Left lung (tissue), 10 donors: ENCODE measurements around the gene SPINT2. TPM values are rescaled to one million over a fixed set of nuclear protein-coding genes. Genes with fewer than 3 reads are reported as not detected.

ENCODE experiments used
- ATAC-seq: fragments of 200-7000 bp; cut with Tn5 transposase; one replicate; pipeline ENCODE4 v1.9.1; 2020; ENCODE audit warnings: moderate library complexity
- DNase-seq, 4 donors: peaks; one replicate each; pipeline ENCODE4 v3.0.0-alpha.2; 2013 to 2020
- H3K27ac ChIP-seq, 2 donors: fragments of 200-600 bp; sonication (generic) in 1 of 2; one replicate each; pipeline versions ENCODE4 v1.5.0 to v1.8.0; 2020 to 2021
- H3K27me3 ChIP-seq, 2 donors: fragments of 200-600 bp; sonication (generic) in 1 of 2; one replicate each; pipeline versions ENCODE4 v1.5.0 to v1.8.0; 2020 to 2021
- H3K36me3 ChIP-seq, 2 donors: fragments of 200-600 bp; sonication (generic) in 1 of 2; one replicate each; pipeline versions ENCODE4 v1.5.0 to v1.8.0; 2020 to 2021
- H3K4me1 ChIP-seq, 2 donors: fragments of 200-600 bp; one replicate each; pipeline ENCODE4 v1.8.0; 2021
- H3K4me3 ChIP-seq, 2 donors: fragments of 200-600 bp; sonication (generic) in 1 of 2; one replicate each; pipeline versions ENCODE4 v1.5.0 to v1.8.0; 2020 to 2021; ENCODE audit warnings: mild to moderate bottlenecking in 1 of 2
- H3K9me3 ChIP-seq, 2 donors: fragments of 200-600 bp; sonication (generic) in 1 of 2; one replicate each; pipeline versions ENCODE4 v1.5.0 to v1.8.0; 2020 to 2021
- intact Hi-C, 2 donors: fragments of 100-400 bp; cut with DNase I; formaldehyde crosslinking; loops; one replicate each; pipeline versions ENCODE4 v1.11.2 to v1.14.2; 2022
- polyA plus RNA-seq, 6 donors: library from polyadenylated mRNA; unstranded; fragments of 120-200 nt; gene quantifications; one replicate each; pipeline ENCODE4 v1.2.1, GENCODE V29; 2013; ENCODE audit not compliant: insufficient read length in 6 of 6
- total RNA-seq, 2 donors: library from RNA; stranded (reverse); fragmentation: NEBNext Ultra II Directional; extraction: Animal tissue kit (Norgen Biotek cat#: 25700); gene quantifications; one replicate each; pipeline ENCODE4 v1.2.1, GENCODE V29; 2021
- TF ChIP-seq, protein P1 (sequence below), 2 donors: fragments of 200-600 bp; sonication (generic) in 1 of 2; IDR thresholded peaks; one replicate each; pipeline versions ENCODE4 v1.5.0 to v1.8.0; 2021; ENCODE audit warnings: antibody characterized with exemption in 2 of 2
- donor health status: DM: no; HTN: yes; CAD: no.
- donor health status: DM: no; HTN: no; CAD: no.

Gene SPINT2
- total and polyA plus RNA-seq, 8 donors: 206 to 317 (median 218) TPM

DNA sequence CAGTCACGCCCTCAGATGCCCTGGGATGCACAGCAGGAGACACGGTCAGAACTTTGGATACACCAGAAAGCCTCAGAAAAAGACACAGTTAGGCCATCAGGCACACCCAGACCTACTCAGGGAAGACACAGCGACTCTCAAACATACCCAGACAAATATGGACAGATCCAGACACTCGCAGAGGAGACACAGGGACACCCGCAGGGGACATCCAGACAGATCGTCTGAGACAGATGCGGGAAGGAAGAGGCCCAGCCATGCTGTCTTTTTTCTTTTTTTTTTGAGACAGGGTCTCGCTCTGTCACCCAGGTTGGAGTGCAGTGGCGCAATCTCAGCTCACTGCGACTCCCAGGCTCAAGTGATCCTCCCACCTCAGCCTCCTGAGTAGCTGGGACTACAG, 45.2 kb upstream of the SPINT2 start:
- H3K4me3 ChIP-seq: no peak overlapping the region
- intact Hi-C loops: no loop called here
- ATAC-seq: no peak
- H3K27me3 ChIP-seq: peaks cover 21 to 97% of the 10 kb centered on the region in 2 donors
- no peak for DNase-seq
- H3K9me3 ChIP-seq: no peaks in the 10 kb centered on the region
- TF ChIP-seq, protein P1, sequence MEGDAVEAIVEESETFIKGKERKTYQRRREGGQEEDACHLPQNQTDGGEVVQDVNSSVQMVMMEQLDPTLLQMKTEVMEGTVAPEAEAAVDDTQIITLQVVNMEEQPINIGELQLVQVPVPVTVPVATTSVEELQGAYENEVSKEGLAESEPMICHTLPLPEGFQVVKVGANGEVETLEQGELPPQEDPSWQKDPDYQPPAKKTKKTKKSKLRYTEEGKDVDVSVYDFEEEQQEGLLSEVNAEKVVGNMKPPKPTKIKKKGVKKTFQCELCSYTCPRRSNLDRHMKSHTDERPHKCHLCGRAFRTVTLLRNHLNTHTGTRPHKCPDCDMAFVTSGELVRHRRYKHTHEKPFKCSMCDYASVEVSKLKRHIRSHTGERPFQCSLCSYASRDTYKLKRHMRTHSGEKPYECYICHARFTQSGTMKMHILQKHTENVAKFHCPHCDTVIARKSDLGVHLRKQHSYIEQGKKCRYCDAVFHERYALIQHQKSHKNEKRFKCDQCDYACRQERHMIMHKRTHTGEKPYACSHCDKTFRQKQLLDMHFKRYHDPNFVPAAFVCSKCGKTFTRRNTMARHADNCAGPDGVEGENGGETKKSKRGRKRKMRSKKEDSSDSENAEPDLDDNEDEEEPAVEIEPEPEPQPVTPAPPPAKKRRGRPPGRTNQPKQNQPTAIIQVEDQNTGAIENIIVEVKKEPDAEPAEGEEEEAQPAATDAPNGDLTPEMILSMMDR (IDR thresholded peaks at IDR 0.05): no peak
- H3K27ac ChIP-seq: no peak overlapping the region
- no peaks in the 10 kb centered on the region for H3K36me3 ChIP-seq
- peaks cover 3 to 8% of the 10 kb centered on the region in 2 donors for H3K4me1 ChIP-seq

DNA sequence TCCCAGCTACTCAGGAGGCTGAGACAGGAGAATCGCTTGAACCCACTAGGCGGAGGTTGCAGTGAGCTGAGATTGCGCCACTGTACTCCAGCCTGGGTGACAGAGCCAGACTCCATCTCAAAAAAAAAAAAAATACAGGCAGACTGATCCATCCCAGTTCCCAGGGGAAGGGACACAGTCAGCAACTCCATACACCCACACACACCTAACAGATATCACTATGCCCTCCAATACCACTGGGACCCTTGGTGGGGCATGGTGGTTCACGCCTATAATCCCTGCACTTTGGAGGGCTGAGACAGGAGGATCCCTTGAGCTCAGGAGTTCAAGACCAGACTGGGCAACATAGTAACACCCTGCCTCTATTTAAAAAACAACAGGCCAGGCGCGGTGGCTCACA, 43.0 kb upstream of the SPINT2 start:
- intact Hi-C loops: loop anchor here in 1 of 2 donors (10.0 kb wide), 1 partner anchor 317 kb away; the partner anchor contains the start of genes SIPA1L3 and WDR87

DNA sequence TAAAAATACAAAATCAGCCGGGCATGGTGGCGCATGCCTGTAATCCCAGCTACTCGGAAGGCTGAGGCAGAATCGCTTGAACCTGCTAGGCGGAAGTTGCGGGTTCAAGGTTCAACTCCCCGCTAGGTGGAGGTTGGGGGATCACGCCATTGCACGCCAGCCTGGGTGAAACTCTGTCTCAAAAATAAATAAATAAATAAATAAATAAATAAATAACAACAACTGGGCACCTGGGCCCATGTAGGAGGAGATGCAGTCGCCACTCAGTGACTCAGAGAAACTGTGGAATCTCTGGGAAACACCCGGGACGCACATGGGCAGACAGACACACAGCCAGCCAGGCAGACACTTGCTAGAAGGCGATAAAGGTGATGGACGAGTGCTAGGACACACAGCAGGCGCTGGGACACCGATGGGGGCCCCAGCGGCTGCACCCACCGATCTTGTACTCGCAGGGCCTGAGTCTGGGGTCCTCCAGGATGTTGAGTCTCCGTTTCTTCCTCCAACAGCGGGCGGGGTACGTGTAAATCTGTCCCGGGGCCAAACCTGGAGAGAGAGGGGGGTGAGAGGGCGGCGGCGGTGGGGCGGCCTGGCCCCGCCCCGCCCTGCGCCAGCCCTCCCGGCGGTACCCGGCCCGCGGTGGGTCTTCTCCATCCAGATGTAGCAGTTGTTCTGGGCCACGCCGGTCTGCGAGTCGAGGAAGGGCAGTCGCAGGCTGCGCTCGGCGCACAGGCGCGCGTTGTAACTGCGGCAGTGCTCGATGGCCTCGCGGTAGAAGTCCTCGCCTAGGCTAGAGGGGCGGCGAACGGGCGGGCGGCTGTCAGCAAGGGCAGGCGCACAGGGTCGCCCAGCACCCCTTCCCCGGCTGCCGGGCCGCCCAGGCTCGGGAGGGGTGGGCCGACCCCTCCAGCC, 42.2 kb upstream of the SPINT2 start:
- ATAC-seq (no peak), DNase-seq (no peak)
- H3K27ac ChIP-seq: no peak overlapping the region
- H3K9me3 ChIP-seq: no peaks in the 10 kb centered on the region
- peaks cover 24 to 96% of the 10 kb centered on the region in 2 donors for H3K27me3 ChIP-seq
- H3K4me1 ChIP-seq: peaks cover 3 to 10% of the 10 kb centered on the region in 2 donors
- no peaks in the 10 kb centered on the region for H3K36me3 ChIP-seq
- TF ChIP-seq, protein P1 (IDR thresholded peaks at IDR 0.05): no peak
- intact Hi-C loops: loop anchor here in 1 of 2 donors (10.0 kb wide), 1 partner anchor 317 kb away; the partner anchor contains the start of genes SIPA1L3 and WDR87
- no peak overlapping the region for H3K4me3 ChIP-seq

More for the DNA sequence above, 43.0 kb upstream of the SPINT2 start:
- no peaks in the 10 kb centered on the region for H3K9me3 ChIP-seq
- H3K4me1 ChIP-seq: peaks cover 3 to 10% of the 10 kb centered on the region in 2 donors
- peaks cover 21 to 96% of the 10 kb centered on the region in 2 donors for H3K27me3 ChIP-seq
- H3K36me3 ChIP-seq: no peaks in the 10 kb centered on the region
- no peak overlapping the region for H3K27ac ChIP-seq
- DNase-seq: no peak
- no peak for ATAC-seq
- TF ChIP-seq, protein P1 (IDR thresholded peaks at IDR 0.05): no peak
- H3K4me3 ChIP-seq: no peak overlapping the region

DNA sequence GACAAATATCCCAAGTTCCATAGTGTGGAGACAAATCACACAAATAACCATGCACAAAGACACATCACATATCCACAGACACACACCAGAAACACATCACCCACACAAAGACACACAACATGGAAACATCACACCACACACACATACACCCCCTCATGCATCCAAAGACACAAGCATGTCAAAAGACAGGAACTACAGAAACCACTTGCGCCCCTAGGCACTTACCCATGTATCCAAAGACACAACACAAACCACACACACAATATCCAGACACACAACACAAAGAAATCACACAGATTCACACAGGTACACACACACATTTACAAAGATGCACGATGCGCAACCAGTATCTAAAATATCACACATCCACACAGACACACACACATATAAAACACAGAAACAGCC, 41.3 kb upstream of the SPINT2 start:
- Histone ChIP-seq H3K27me3 (peaks cover 34 to 96% of the 10 kb centered on the region in 2 donors), H3K4me1 (peaks cover 3 to 10% of the 10 kb centered on the region in 2 donors), H3K36me3 (no peaks in the 10 kb centered on the region), H3K27ac (no peak overlapping the region), H3K9me3 (no peaks in the 10 kb centered on the region), H3K4me3 (no peak overlapping the region)
- intact Hi-C loops: loop anchor here in 1 of 2 donors (10.0 kb wide), 1 partner anchor 318 kb away; the partner anchor contains the start of genes SIPA1L3 and WDR87
- no peak for DNase-seq
- ATAC-seq: no peak
- TF ChIP-seq, protein P1 (IDR thresholded peaks at IDR 0.05): no peak

DNA sequence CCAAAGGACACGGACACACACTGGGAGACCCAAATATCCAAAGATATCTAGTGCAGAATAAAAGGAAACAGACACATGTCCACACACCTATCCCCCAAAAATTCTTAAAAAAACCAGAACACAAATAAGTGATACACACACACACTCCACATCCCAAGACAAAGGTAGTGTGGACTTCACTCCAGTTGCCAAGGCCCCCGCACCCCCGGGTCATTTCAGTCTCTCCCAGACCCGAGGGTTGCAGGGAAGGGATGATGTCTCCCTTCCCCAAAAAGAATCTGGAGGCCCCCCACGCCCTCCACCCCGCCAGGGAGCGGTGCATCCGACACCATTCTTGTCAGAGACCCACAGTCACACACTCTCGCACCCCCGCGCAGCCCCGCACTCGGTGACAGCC, 40.8 kb upstream of the SPINT2 start:
- Histone ChIP-seq H3K27ac (no peak overlapping the region), H3K4me3 (peak overlapping the region; percentile 22 to 32), H3K4me1 (peaks cover 3 to 11% of the 10 kb centered on the region in 2 donors), H3K9me3 (no peaks in the 10 kb centered on the region), H3K27me3 (peaks cover 38 to 96% of the 10 kb centered on the region in 2 donors), H3K36me3 (no peaks in the 10 kb centered on the region)
- intact Hi-C loops: loop anchor here in 1 of 2 donors (10.0 kb wide), 1 partner anchor 319 kb away; the partner anchor contains the start of genes SIPA1L3 and WDR87
- TF ChIP-seq, protein P1 (IDR thresholded peaks at IDR 0.05): no peak
- DNase-seq: no peak
- ATAC-seq: no peak
